NOMO-1 (cell line): Measurements from ENCODE around the gene TMEM222.
A peak's percentile ranks its signal among the peaks of the same experiment; 100 is the strongest.
"Not testable (repeated sequence)": the region's sequence is repeated elsewhere in the genome, so short reads cannot be mapped to it uniquely, and the experiment has no call there.

ENCODE experiments used
- DNase-seq, 2 experiments: peaks; one replicate each; lab custom pipeline; 2025; ENCODE audit not compliant: unreplicated experiment in 2 of 2; lab: John Stamatoyannopoulos, UW

TMEM222 gene

DNA sequence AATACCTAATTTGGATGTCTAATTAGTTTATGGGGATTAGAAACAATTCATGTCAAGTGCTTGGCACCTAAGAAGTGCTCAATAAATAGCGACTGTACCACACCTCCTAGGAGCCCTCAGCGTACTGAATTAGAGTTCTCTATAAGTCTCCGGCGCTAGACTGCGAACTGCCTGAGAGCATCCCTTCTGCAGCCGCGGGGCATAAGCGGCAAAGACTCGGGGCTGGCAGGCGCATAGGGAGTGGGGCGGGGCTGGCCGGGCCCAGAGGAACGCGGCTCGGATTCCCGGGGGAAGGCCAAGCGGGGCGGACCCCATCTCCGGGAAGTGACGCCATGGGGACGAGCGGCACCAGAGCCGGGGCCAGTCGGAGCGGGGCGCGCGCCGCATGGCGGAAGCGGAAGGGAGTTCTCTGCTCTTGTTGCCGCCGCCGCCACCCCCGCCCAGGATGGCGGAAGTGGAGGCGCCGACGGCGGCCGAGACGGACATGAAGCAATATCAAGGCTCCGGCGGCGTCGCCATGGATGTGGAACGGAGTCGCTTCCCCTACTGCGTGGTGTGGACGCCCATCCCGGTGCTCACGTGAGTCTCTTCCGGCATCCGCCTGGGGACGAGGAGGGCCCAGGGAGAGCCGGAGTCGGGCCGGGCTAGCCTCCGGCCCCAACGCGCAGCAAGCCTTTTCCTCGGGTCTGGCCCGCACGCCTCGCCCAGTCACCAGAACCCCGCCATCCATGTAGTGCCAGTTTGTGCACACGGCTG lies at the start of gene TMEM222:
Gene TMEM222 (plus strand): TSS at position 351 of the 756 bp plus-strand sequence. CDS start 35 bp downstream, at position 386.
- peak; percentile 96 to 99 for DNase-seq

DNA sequence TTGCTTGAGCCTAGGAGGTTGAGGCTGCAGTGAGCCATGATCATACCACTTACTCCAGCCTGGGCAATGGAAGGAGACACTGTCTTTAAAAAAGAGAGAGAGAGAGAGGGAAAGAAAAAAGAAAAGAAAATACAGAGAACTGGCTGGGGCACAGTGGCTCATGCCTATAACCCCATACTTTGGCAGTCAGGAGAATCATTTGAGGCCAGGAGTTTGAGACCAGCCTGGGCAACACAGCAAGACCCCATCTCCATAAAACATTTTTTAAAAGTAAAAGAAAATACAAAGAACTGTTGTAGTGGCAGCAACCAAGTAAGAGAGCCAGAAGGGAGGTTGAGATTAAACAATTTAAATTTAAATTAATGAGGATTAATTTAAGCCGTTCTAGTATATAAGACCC lies 47.8 kb upstream of the TMEM222 start:
- no peak for DNase-seq

- DNase-seq: peak; percentile 64 to 75
These were observed 46.3 kb upstream of the TMEM222 start for GRCh38 chr1:27275696-27276095.

DNA sequence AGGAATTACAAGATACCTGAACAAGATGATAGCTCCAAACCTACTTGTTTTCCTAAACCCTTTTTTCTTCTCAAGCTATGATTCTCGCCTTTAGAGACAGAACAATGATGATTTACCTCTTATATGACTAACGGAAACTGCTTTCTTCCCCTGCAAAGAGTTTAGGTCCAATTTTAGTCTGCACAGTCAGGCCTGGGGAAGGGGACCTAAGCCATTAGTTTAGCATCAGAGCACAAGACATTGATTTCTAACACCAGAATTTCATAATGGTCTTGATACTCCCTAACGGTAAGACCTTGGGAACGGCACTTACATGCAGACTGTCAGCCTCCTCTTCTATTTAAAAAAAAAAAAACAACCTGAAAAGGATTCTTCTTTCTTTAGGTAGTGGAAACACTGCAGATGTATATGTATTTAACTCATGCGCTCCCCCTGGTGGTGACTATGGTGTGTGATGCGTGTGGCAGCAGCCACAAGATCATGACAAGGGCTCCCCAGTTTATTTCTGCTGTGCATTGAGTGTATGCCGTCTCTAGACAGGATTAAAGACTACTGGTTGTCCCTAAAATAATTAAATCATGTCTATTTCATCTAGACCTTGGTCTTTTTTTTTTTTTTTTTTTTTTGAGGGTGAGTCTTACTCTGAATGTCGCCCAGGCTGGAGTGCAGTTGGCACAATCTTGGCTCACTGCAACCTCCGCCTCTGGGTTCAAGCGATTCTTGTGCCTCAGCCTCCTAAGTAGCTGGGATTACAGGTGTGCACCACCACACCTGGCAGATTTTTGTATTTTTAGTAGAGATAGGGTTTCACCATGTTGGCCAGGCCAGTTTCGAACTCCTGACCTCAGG lies 37.3 kb upstream of the TMEM222 start:
- peak; percentile 45 to 73 for DNase-seq

DNA sequence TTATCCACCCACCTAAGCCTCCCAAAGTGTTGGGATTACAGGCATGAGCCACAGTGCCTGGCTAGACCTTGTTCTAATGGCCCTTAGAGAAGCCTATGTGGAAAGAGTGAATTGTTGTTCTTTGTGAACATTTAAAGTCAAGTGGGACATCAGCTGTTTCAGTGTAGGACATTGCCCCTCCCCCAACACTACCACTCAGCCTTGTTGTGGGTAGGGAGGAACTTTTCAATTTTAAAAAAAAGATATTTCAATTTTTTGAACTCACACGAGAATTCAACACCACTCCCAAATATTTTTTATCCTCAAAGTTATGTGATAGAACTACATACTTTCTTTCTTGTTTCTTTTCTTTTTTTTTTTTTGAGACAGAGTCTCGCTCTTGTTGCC lies 36.7 kb upstream of the TMEM222 start:
- no peak for DNase-seq

GRCh38 chr1:27285821-27286220 lies 36.1 kb upstream of the TMEM222 start:
- not testable (repeated sequence) for DNase-seq

DNA sequence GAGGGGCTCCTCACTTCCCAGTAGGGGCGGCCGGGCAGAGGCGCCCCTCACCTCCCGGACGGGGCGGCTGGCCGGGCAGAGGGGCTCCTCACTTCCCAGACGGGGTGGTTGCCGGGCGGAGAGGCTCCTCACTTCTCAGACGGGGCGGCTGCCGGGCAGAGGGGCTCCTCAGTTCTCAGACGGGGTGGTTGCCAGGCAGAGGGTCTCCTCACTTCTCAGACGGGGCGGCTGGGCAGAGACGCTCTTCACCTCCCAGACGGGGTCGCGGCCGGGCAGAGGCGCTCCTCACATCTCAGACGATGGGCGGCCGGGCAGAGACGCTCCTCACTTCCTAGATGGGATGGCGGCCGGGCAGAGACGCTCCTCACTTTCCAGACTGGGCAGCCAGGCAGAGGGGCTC lies 32.8 kb upstream of the TMEM222 start:
- not testable (repeated sequence) for DNase-seq

GRCh38 chr1:27290581-27290980 lies 31.4 kb upstream of the TMEM222 start:
- no peak for DNase-seq

GRCh38 chr1:27292106-27292505 lies 29.9 kb upstream of the TMEM222 start:
- DNase-seq: no peak

DNA sequence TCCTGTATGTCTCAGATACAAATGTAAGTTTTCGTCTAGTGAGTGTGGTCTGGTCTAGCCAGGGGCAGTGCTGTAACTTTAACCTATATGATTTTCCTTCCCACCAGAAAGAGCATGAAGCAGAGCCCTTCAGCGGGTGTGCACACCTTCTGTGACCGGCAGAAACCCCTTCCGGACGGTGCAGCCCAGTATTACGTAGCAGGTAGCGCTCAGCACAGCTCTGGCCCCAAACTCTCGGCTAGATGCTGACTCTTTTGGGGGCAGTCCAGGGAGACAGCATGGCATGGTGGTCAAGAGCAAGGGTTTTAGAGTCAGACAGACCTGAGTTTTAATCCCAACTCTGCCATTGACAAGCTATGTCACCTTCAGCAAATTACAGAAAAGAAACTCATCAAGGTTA lies 28.0 kb upstream of the TMEM222 start:
- no peak for DNase-seq

- peak; percentile 2 to 24 for DNase-seq
These were observed 25.1 kb upstream of the TMEM222 start for GRCh38 chr1:27296773-27297291.

DNA sequence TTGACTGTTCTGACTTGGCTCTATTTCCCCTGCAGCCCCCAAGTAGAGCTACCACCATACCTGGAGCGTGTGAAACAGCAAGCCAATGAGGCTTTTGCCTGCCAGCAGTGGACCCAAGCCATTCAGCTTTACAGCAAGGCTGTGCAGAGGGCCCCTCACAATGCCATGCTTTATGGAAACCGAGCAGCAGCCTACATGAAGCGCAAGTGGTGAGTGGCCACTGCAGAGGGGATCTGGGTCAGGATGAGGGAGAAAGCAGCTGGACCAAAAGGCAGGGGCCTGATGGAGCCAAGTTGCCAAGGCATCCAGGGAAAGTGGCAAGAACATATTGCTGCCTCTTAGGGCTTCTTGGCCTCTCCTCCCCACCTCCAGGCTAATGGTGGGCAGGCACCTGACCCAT lies 24.1 kb upstream of the TMEM222 start:
- no peak for DNase-seq

DNA sequence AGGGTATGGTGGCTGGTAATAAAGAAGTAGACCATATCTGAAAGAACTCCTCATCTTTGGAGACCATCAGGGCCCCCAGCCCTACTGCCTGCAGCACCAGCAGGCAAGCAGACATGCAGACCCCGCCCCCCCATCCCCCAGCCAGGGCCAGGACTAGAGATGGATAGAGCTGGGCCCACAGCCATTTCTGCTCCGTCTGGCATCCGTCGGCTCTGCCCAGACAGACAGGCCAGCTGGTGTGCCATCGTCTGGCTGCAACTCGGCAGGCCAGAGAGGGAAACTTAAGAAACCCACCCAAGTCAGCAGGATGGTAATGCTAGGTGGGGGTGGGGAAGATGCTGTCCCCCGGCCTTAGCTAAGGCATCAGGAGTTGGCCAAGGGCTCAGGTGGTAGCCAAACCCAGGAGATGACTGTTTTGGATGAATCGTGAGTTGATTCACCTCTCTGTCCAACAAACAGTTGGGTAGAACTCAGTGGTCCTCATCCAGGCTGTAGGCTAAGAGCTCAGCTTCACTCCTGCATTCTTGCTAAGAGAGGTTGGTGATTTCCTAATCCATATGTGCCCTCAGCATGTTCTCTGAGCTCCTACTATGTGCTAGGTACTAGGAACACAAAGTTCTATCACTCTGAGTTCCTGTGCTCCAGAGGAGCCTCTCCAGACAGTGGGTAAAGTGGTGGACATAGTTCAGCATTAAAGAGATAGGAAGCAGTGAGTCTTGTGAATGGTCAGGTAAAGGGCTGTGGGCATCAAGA lies 23.2 kb upstream of the TMEM222 start:
- DNase-seq: no peak

DNA sequence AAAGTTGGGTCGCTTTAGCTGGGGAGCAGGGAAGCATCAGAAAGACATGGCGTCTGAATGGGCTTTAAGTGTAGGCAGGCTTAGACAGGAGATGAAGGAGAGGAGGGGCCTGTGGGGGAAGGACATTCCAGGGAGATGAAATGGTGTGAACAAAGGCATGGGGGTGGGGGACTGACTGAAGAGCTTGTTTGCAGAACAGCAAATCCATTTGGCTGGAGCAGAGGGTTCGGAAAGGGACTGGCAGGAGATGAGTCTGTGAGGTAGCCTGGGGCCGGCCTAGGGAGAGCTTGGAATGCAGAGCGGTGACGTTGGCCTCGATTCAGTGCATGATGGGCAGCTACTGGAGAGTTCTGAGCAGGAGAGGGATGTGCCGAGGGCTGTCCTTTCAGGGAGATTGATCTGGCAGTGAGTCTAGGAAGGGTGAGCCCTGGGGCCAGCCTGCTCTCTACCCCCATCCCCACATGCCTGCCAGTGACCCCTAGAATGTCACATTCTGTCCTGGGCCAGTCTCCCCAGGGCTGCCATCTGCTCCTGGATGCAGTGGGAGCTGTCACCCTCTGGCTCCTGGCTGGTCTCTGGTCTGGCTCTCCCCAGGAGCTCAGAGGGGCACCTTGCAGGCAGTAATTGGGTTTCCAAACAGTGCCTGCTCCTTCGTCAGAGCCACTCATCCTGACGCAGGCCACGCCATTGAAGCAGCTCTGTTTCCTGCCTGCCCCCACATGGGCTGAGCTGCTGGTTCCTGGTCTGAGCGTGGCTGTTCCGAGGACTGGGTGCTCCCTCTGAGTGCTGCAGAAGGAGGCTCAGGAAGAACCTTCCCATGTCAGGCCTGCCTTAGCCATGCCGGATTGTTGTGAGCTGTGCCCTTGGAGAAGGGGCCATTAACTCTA lies 22.3 kb upstream of the TMEM222 start:
- DNase-seq: no peak

DNA sequence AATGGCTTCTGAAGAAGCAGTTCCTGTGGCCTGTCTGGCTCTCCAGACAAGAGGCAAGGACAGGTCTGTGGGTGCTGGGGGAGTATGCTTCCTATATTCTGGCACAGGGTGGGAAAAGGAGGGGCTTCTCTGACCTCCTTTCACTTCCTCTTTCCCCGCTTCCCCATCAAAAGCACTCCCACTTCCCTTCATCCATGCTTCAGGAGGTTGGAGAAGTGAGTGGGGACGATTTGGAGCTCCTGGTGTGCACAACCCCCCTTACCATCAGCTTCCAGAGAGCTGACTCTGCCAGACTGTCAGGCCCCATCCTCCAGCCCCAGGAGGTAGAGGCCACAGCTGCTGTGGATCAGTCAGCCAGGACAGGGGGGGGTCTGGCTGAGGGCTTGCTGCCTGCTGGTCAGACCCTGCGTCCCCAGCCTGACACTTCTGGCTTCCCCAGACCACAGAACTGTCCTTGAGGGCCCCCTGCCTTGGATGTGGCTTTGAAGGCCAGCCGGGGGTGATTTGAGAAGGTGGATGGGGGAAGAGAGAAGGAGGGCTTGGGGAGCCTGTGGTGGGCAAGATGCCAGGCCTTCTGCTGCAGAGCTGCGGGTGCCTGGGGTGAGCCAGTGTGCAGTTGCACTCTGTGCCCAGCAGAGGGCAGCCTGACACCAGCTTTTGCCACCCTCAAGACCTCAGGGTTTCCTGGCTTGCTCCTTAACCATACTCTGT lies 21.5 kb upstream of the TMEM222 start:
- peak; percentile 57 to 79 for DNase-seq

GRCh38 chr1:27301052-27301422 lies 20.9 kb upstream of the TMEM222 start:
- no peak for DNase-seq

GRCh38 chr1:27301582-27302199 lies 20.3 kb upstream of the TMEM222 start:
- no peak for DNase-seq

- no peak for DNase-seq
These were observed 19.4 kb upstream of the TMEM222 start for GRCh38 chr1:27302612-27303011.

- no peak for DNase-seq
These were observed 18.5 kb upstream of the TMEM222 start for GRCh38 chr1:27303509-27303908.
